ENCODE data around the gene TMEM176B. TPM values are rescaled to one million over a fixed set of nuclear protein-coding genes. Genes with fewer than 3 reads are reported as not detected.

TMEM176B gene
- total RNA-seq, 5 donors from 2014 or later (not counting 1 experiment from before 2014, with no cell fraction given) = 0.30 to 0.92 (median 0.63) TPM; not detected in 1

DNA sequence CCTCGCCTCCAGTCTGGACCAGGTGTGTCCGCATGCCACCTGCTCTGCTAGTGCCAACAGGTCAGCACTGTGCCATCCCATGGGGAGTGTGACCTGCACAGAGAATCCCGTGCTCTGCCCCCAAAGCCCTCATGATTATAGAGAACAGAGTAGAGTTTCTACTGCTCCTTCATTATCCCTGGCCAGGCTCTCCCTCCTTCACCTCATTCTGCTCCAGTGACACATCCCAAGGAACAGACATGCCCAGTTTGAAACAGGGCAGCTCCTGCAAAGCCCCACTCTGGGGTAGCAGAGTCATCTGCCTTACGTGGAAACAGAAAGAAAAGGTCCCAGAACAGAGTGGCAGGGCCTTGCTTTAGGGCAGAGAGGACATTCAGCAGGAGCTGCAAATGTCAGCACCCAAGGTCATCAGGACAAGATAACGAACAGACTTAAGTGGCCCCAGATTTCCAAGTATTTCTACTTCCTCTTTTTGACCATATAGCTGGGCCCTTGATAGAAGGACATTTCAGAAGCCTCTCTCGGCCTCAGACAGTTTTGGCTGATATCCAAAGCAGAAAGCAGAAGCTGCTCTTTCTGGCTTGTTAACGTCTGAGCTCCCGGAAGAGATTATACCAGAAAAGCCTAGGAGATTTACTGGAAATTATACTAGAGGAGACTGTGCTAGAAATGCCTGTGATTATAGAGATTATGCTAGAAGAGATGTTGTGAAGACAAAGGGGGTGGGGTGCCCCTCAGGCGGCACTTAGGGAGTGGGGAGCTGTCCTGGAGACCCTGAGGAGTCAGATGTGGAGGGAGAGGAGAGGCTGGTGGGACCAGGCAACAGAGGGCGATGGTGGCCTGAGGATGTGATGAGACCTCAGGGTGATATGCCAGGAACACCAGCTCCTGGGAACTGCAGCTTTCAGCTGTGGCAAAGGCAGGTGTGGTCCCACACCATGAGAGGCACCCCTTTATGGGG, 12.6 kb downstream of the TMEM176B start:
- Mint-ChIP-seq H3K4me1 (no peaks in the 10 kb centered on the region), H3K27ac (no peak overlapping the region), H3K27me3 (peaks cover 8 to 16% of the 10 kb centered on the region in 2 donors), H3K9me3 (no peaks in the 10 kb centered on the region), H3K36me3 (no peaks in the 10 kb centered on the region), H3K4me3 (no peak overlapping the region)
- no peak for ATAC-seq (replicated peaks in 1 of 4)
- Histone ChIP-seq H3K27me3 (replicated peaks in 1 of 2; ENCODE audit: control insufficient read depth in 2 of 2, extremely low read depth in 1 of 2, insufficient read depth in 2 of 2, low read length in 1 of 2) (peaks cover 0 to 12% of the 10 kb centered on the region in 2 experiments), H3K9me3 (no peaks in the 10 kb centered on the region), H3K4me3 (ENCODE audit: control insufficient read depth in 1 of 2, extremely low read depth in 1 of 2, low read length in 1 of 2) (no peak overlapping the region), H3K36me3 (ENCODE audit: control insufficient read depth in 2 of 2, extremely low read depth in 1 of 2, insufficient read depth in 1 of 2, low read length in 1 of 2) (no peaks in the 10 kb centered on the region), H3K4me1 (ENCODE audit: control insufficient read depth in 1 of 2, extremely low read depth in 1 of 2, insufficient read depth in 2 of 2, low read length in 2 of 2) (no peaks in the 10 kb centered on the region), H3K27ac (ENCODE audit: low read length) (no peak overlapping the region)
- 51% methylated on average over 4 of the region's 10 CpGs for WGBS (ENCODE audit: insufficient coverage)
- CTCF ChIA-PET = interaction anchor here in 1 of 2 donors (0.6 to 0.9 kb wide), 3 partner anchors 16 to 411 kb away, joined by 3 to 5 read pairs (median 3); no protein-coding TSS in a partner anchor
- DNase-seq = no peak
- POLR2A ChIA-PET = no interaction called here

DNA sequence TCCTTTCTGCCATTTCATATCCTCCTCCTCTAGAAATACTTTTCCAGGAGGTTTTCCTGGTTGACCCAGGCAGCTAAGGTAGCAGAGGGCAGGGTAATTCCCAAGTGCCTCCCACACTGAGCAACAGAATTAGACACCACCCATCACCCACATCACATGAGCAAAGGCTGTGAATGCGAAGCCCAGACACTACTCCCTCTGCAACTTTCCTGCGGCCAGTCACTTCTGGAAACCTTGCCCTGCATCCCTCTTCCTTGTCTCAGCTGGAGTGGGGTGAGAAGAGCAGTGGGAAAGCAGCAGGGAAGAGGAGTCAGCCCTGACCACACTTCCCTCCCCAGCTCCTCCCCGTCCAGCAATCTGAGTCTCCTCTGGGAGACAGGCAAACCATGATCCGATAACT, 15.2 kb downstream of the TMEM176B start:
- Histone ChIP-seq H3K9me3 (no peaks in the 10 kb centered on the region), H3K4me3 (ENCODE audit: control insufficient read depth in 1 of 2, extremely low read depth in 1 of 2, low read length in 1 of 2) (no peak overlapping the region), H3K4me1 (ENCODE audit: control insufficient read depth in 1 of 2, extremely low read depth in 1 of 2, insufficient read depth in 2 of 2, low read length in 2 of 2) (no peaks in the 10 kb centered on the region), H3K36me3 (ENCODE audit: control insufficient read depth in 2 of 2, extremely low read depth in 1 of 2, insufficient read depth in 1 of 2, low read length in 1 of 2) (no peaks in the 10 kb centered on the region), H3K27me3 (replicated peaks in 1 of 2; ENCODE audit: control insufficient read depth in 2 of 2, extremely low read depth in 1 of 2, insufficient read depth in 2 of 2, low read length in 1 of 2) (peaks cover 0 to 11% of the 10 kb centered on the region in 2 experiments), H3K27ac (ENCODE audit: low read length) (no peak overlapping the region)
- DNase-seq (no peak), ATAC-seq (replicated peaks in 1 of 4) (no peak)
- no peak overlapping the region for H3K4me3 Mint-ChIP-seq
- no CpG with 5 or more reads among the region's 4 CpGs for WGBS (ENCODE audit: insufficient coverage)
- no peaks in the 10 kb centered on the region for H3K36me3 Mint-ChIP-seq
- POLR2A ChIA-PET = no interaction called here
- peaks cover 11 to 17% of the 10 kb centered on the region in 2 donors for H3K27me3 Mint-ChIP-seq
- no peaks in the 10 kb centered on the region for H3K4me1 Mint-ChIP-seq
- H3K27ac Mint-ChIP-seq = no peak overlapping the region
- CTCF ChIA-PET = no interaction called here
- no peaks in the 10 kb centered on the region for H3K9me3 Mint-ChIP-seq

DNA sequence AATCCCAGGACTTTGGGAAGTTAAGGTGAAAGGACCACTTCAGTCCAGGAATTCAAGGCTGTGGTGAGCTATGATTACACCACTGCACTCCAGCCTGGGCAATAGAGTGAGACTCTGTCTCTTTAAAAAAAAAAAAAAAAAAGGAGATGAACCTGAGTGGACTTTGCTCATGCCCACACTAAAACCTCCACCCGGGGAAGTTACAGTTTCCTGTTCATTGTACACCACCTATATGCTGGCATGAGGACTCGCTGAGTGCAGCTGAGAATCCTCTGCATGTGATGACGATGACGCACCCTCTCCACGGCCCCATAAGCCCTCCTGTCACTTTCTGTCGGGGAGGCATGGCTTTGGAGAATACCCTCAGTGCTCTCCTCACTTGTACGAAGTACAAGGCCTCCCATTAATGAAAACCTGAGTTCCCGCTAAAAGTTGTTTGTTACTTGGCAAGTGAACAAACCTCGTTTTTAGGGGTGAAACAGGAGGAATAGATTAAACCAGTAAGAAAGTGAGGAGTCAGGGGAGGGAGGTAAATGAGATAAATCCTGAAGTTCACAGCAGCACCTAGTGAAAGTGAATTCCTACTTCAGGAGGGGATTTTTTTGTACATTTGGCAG, 15.9 kb downstream of the TMEM176B start:
- no peak overlapping the region for H3K27ac ChIP-seq (ENCODE audit: low read length)
- Mint-ChIP-seq H3K36me3 (no peaks in the 10 kb centered on the region), H3K9me3 (no peaks in the 10 kb centered on the region), H3K27me3 (peaks cover 11 to 17% of the 10 kb centered on the region in 2 donors), H3K4me3 (no peak overlapping the region), H3K27ac (no peak overlapping the region), H3K4me1 (no peaks in the 10 kb centered on the region)
- POLR2A ChIA-PET = no interaction called here
- peaks cover 0 to 11% of the 10 kb centered on the region in 2 experiments for H3K27me3 ChIP-seq (replicated peaks in 1 of 2; ENCODE audit: control insufficient read depth in 2 of 2, extremely low read depth in 1 of 2, insufficient read depth in 2 of 2, low read length in 1 of 2)
- ATAC-seq (replicated peaks in 1 of 4) = no peak
- H3K36me3 ChIP-seq (ENCODE audit: control insufficient read depth in 2 of 2, extremely low read depth in 1 of 2, insufficient read depth in 1 of 2, low read length in 1 of 2) = no peaks in the 10 kb centered on the region
- H3K9me3 ChIP-seq = no peaks in the 10 kb centered on the region
- 64% methylated on average over 7 of the region's 9 CpGs for WGBS (ENCODE audit: insufficient coverage)
- H3K4me3 ChIP-seq (ENCODE audit: control insufficient read depth in 1 of 2, extremely low read depth in 1 of 2, low read length in 1 of 2) = no peak overlapping the region
- H3K4me1 ChIP-seq (ENCODE audit: control insufficient read depth in 1 of 2, extremely low read depth in 1 of 2, insufficient read depth in 2 of 2, low read length in 2 of 2) = no peaks in the 10 kb centered on the region
- DNase-seq = no peak
- CTCF ChIA-PET = interaction anchor here in 1 of 2 donors (0.7 kb wide), 1 partner anchor 432 kb away, joined by 6 read pairs; no protein-coding TSS in a partner anchor

DNA sequence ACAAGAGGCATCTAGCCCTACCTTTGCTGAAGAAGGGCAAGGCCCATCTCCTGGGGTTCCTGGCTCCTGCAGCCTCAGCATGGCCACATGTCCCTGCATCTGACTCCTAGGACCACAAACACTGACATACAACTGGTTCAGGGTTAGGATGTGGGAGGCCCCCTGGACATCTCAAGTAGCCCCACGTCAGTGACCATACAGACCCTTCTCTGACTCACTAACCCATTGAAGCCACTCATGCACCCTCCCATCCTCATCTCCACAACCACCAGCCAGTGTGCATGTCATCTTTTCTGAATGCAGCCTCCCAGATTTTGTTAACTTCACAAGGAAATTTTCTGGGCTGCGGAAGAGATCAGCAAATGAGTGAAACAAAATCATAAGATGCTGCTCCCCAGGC, 18.2 kb downstream of the TMEM176B start:
- peaks cover 11 to 13% of the 10 kb centered on the region in 2 donors for H3K27me3 Mint-ChIP-seq
- Histone ChIP-seq H3K27me3 (replicated peaks in 1 of 2; ENCODE audit: control insufficient read depth in 2 of 2, extremely low read depth in 1 of 2, insufficient read depth in 2 of 2, low read length in 1 of 2) (peaks cover 0 to 5% of the 10 kb centered on the region in 2 experiments), H3K36me3 (ENCODE audit: control insufficient read depth in 2 of 2, extremely low read depth in 1 of 2, insufficient read depth in 1 of 2, low read length in 1 of 2) (no peaks in the 10 kb centered on the region), H3K4me3 (ENCODE audit: control insufficient read depth in 1 of 2, extremely low read depth in 1 of 2, low read length in 1 of 2) (no peak overlapping the region), H3K27ac (ENCODE audit: low read length) (no peak overlapping the region), H3K4me1 (ENCODE audit: control insufficient read depth in 1 of 2, extremely low read depth in 1 of 2, insufficient read depth in 2 of 2, low read length in 2 of 2) (peaks cover 0 to 2% of the 10 kb centered on the region in 2 experiments), H3K9me3 (no peaks in the 10 kb centered on the region)
- H3K4me1 Mint-ChIP-seq = peaks cover 4 to 6% (median 4%) of the 10 kb centered on the region in 3 donors
- H3K27ac Mint-ChIP-seq = no peak overlapping the region
- H3K9me3 Mint-ChIP-seq = no peaks in the 10 kb centered on the region
- ATAC-seq (replicated peaks in 1 of 4) = no peak
- CTCF ChIA-PET = no interaction called here
- DNase-seq = no peak
- no peak overlapping the region for H3K4me3 Mint-ChIP-seq
- H3K36me3 Mint-ChIP-seq = no peaks in the 10 kb centered on the region
- POLR2A ChIA-PET = no interaction called here
- 90% methylated on average over 1 of the region's 2 CpGs for WGBS (ENCODE audit: insufficient coverage)

DNA sequence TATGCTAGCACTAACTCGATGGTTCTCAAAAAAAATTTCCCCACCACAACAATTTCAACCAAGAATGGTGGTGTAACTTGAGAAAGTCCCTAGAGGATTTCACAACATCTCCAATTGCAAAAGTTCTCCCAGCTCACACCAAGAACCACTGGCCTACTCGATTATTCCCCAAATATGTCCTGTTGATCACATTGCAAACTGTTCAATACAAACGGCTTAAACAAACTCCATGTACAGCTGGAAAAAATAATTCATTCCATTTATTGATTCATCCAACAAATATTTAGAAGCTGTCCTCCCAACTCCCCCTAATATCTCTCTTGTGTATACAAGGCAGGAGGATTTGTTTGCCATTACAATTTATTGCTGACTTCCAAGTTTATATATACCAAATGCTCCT, 19.1 kb downstream of the TMEM176B start:
- Mint-ChIP-seq H3K27ac (no peak overlapping the region), H3K9me3 (no peaks in the 10 kb centered on the region), H3K4me1 (peaks cover 4 to 6% (median 4%) of the 10 kb centered on the region in 3 donors), H3K4me3 (no peak overlapping the region), H3K27me3 (peaks cover 11 to 13% of the 10 kb centered on the region in 2 donors), H3K36me3 (no peaks in the 10 kb centered on the region)
- Histone ChIP-seq H3K27ac (ENCODE audit: low read length) (no peak overlapping the region), H3K4me3 (ENCODE audit: control insufficient read depth in 1 of 2, extremely low read depth in 1 of 2, low read length in 1 of 2) (no peak overlapping the region), H3K27me3 (replicated peaks in 1 of 2; ENCODE audit: control insufficient read depth in 2 of 2, extremely low read depth in 1 of 2, insufficient read depth in 2 of 2, low read length in 1 of 2) (peaks cover 0 to 5% of the 10 kb centered on the region in 2 experiments), H3K9me3 (no peaks in the 10 kb centered on the region), H3K4me1 (ENCODE audit: control insufficient read depth in 1 of 2, extremely low read depth in 1 of 2, insufficient read depth in 2 of 2, low read length in 2 of 2) (peaks cover 0 to 2% of the 10 kb centered on the region in 2 experiments), H3K36me3 (ENCODE audit: control insufficient read depth in 2 of 2, extremely low read depth in 1 of 2, insufficient read depth in 1 of 2, low read length in 1 of 2) (no peaks in the 10 kb centered on the region)
- ChIA-PET POLR2A (no interaction called here), CTCF (no interaction called here)
- no peak for ATAC-seq (replicated peaks in 1 of 4)
- 25% methylated on average over 2 of the region's 3 CpGs for WGBS (ENCODE audit: insufficient coverage)
- DNase-seq = no peak

DNA sequence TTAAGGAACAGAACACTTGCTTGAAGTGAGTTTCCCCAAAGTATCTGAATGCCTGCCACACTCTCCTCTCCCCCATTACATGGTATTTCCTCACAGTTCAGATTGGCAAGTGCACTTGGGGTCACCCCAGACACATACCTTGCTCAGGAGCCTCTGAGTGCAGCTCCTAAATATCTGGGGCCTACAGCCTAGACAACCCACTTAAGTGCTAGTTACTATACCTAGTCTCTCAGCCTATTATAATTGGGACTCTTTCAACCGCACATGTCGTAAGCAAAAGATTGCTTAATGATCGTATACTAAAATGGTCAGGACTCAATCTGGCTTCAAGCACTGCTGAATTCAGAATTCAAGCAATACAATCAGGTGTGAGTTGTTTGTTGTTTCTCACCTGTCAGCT, 19.9 kb downstream of the TMEM176B start:
- H3K27ac ChIP-seq (ENCODE audit: low read length) = no peak overlapping the region
- Mint-ChIP-seq H3K9me3 (no peaks in the 10 kb centered on the region), H3K4me3 (no peak overlapping the region), H3K36me3 (no peaks in the 10 kb centered on the region), H3K27ac (no peak overlapping the region), H3K27me3 (peaks cover 8 to 11% of the 10 kb centered on the region in 2 donors), H3K4me1 (peaks cover 4 to 6% (median 4%) of the 10 kb centered on the region in 3 donors)
- H3K9me3 ChIP-seq = no peaks in the 10 kb centered on the region
- no peak overlapping the region for H3K4me3 ChIP-seq (ENCODE audit: control insufficient read depth in 1 of 2, extremely low read depth in 1 of 2, low read length in 1 of 2)
- POLR2A ChIA-PET = interaction anchor here in 1 of 2 donors (0.6 kb wide), 1 partner anchor 381 kb away, joined by 4 read pairs; no protein-coding TSS in a partner anchor
- peaks cover 0 to 5% of the 10 kb centered on the region in 2 experiments for H3K27me3 ChIP-seq (replicated peaks in 1 of 2; ENCODE audit: control insufficient read depth in 2 of 2, extremely low read depth in 1 of 2, insufficient read depth in 2 of 2, low read length in 1 of 2)
- no CpG with 5 or more reads among the region's 3 CpGs for WGBS (ENCODE audit: insufficient coverage)
- DNase-seq (no peak), ATAC-seq (replicated peaks in 1 of 4) (no peak)
- CTCF ChIA-PET = no interaction called here
- no peaks in the 10 kb centered on the region for H3K36me3 ChIP-seq (ENCODE audit: control insufficient read depth in 2 of 2, extremely low read depth in 1 of 2, insufficient read depth in 1 of 2, low read length in 1 of 2)
- H3K4me1 ChIP-seq (ENCODE audit: control insufficient read depth in 1 of 2, extremely low read depth in 1 of 2, insufficient read depth in 2 of 2, low read length in 2 of 2) = peaks cover 0 to 2% of the 10 kb centered on the region in 2 experiments
